Measurements from ENCODE around the gene EPN2.

The EPN2 gene

GRCh38 chr17:19242926-19243325 lies 5.8 kb downstream of the EPN2 start:
- no peak overlapping the region for H3K4me3 ChIP-seq (ENCODE audit: low read length in 2 of 2)
- H3K27ac ChIP-seq (ENCODE audit: low read length): no peak overlapping the region
- no peaks in the 10 kb centered on the region for H3K9me3 ChIP-seq (ENCODE audit: control insufficient read depth in 2 of 2, low read length in 2 of 2)
- no peak overlapping the region for H3K9ac ChIP-seq (ENCODE audit: low read length in 2 of 2)
- no peaks in the 10 kb centered on the region for H3K36me3 ChIP-seq (ENCODE audit: control insufficient read depth in 2 of 2, insufficient read depth in 2 of 2, low read length in 2 of 2)
- H3K4me1 ChIP-seq (ENCODE audit: control insufficient read depth, insufficient read depth, low read length): peaks cover 44% of the 10 kb centered on the region
- no peaks in the 10 kb centered on the region for H3K27me3 ChIP-seq (ENCODE audit: control insufficient read depth in 1 of 2, insufficient read depth in 2 of 2, low read length in 2 of 2)

GRCh38 chr17:19243838-19244237 lies 6.7 kb downstream of the EPN2 start:
- no peaks in the 10 kb centered on the region for H3K36me3 ChIP-seq (ENCODE audit: control insufficient read depth in 2 of 2, insufficient read depth in 2 of 2, low read length in 2 of 2)
- no peaks in the 10 kb centered on the region for H3K9me3 ChIP-seq (ENCODE audit: control insufficient read depth in 2 of 2, low read length in 2 of 2)
- no peak overlapping the region for H3K9ac ChIP-seq (ENCODE audit: low read length in 2 of 2)
- peaks cover 47% of the 10 kb centered on the region for H3K4me1 ChIP-seq (ENCODE audit: control insufficient read depth, insufficient read depth, low read length)
- no peak overlapping the region for H3K4me3 ChIP-seq (ENCODE audit: low read length in 2 of 2)
- no peak overlapping the region for H3K27ac ChIP-seq (ENCODE audit: low read length)
- no peaks in the 10 kb centered on the region for H3K27me3 ChIP-seq (ENCODE audit: control insufficient read depth in 1 of 2, insufficient read depth in 2 of 2, low read length in 2 of 2)

GRCh38 chr17:19244357-19244756 lies 7.2 kb downstream of the EPN2 start:
- no peaks in the 10 kb centered on the region for H3K27me3 ChIP-seq (ENCODE audit: control insufficient read depth in 1 of 2, insufficient read depth in 2 of 2, low read length in 2 of 2)
- no peaks in the 10 kb centered on the region for H3K36me3 ChIP-seq (ENCODE audit: control insufficient read depth in 2 of 2, insufficient read depth in 2 of 2, low read length in 2 of 2)
- H3K9ac ChIP-seq (ENCODE audit: low read length in 2 of 2): no peak overlapping the region
- H3K27ac ChIP-seq (ENCODE audit: low read length): no peak overlapping the region
- no peak overlapping the region for H3K4me3 ChIP-seq (ENCODE audit: low read length in 2 of 2)
- H3K4me1 ChIP-seq (ENCODE audit: control insufficient read depth, insufficient read depth, low read length): peaks cover 49% of the 10 kb centered on the region
- no peaks in the 10 kb centered on the region for H3K9me3 ChIP-seq (ENCODE audit: control insufficient read depth in 2 of 2, low read length in 2 of 2)

GRCh38 chr17:19244781-19245180 lies 7.6 kb downstream of the EPN2 start:
- H3K4me1 ChIP-seq (ENCODE audit: control insufficient read depth, insufficient read depth, low read length): peaks cover 49% of the 10 kb centered on the region
- H3K9ac ChIP-seq (ENCODE audit: low read length in 2 of 2): no peak overlapping the region
- no peaks in the 10 kb centered on the region for H3K36me3 ChIP-seq (ENCODE audit: control insufficient read depth in 2 of 2, insufficient read depth in 2 of 2, low read length in 2 of 2)
- no peak overlapping the region for H3K27ac ChIP-seq (ENCODE audit: low read length)
- H3K4me3 ChIP-seq (ENCODE audit: low read length in 2 of 2): no peak overlapping the region
- H3K27me3 ChIP-seq (ENCODE audit: control insufficient read depth in 1 of 2, insufficient read depth in 2 of 2, low read length in 2 of 2): no peaks in the 10 kb centered on the region
- H3K9me3 ChIP-seq (ENCODE audit: control insufficient read depth in 2 of 2, low read length in 2 of 2): no peaks in the 10 kb centered on the region

- Histone ChIP-seq H3K9me3 (ENCODE audit: control insufficient read depth in 2 of 2, low read length in 2 of 2) (no peaks in the 10 kb centered on the region), H3K27me3 (ENCODE audit: control insufficient read depth in 1 of 2, insufficient read depth in 2 of 2, low read length in 2 of 2) (no peaks in the 10 kb centered on the region), H3K4me1 (ENCODE audit: control insufficient read depth, insufficient read depth, low read length) (peaks cover 55% of the 10 kb centered on the region), H3K9ac (ENCODE audit: low read length in 2 of 2) (no peak overlapping the region), H3K36me3 (ENCODE audit: control insufficient read depth in 2 of 2, insufficient read depth in 2 of 2, low read length in 2 of 2) (no peaks in the 10 kb centered on the region), H3K4me3 (ENCODE audit: low read length in 2 of 2) (no peak overlapping the region), H3K27ac (ENCODE audit: low read length) (peak overlapping the region; percentile 62)
Measured at GRCh38 chr17:19247473-19247872, 10.3 kb downstream of the EPN2 start.

GRCh38 chr17:19248151-19248927 lies 11.2 kb downstream of the EPN2 start:
- H3K4me3 ChIP-seq (ENCODE audit: low read length in 2 of 2): no peak overlapping the region
- H3K4me1 ChIP-seq (ENCODE audit: control insufficient read depth, insufficient read depth, low read length): peaks cover 55% of the 10 kb centered on the region
- peak overlapping the region; percentile 62 for H3K27ac ChIP-seq (ENCODE audit: low read length)
- H3K9me3 ChIP-seq (ENCODE audit: control insufficient read depth in 2 of 2, low read length in 2 of 2): no peaks in the 10 kb centered on the region
- H3K27me3 ChIP-seq (ENCODE audit: control insufficient read depth in 1 of 2, insufficient read depth in 2 of 2, low read length in 2 of 2): no peaks in the 10 kb centered on the region
- H3K36me3 ChIP-seq (ENCODE audit: control insufficient read depth in 2 of 2, insufficient read depth in 2 of 2, low read length in 2 of 2): no peaks in the 10 kb centered on the region
- peak overlapping the region in 1 of 2 donors; percentile 21 for H3K9ac ChIP-seq (ENCODE audit: low read length in 2 of 2)

- Histone ChIP-seq H3K9me3 (ENCODE audit: control insufficient read depth in 2 of 2, low read length in 2 of 2) (no peaks in the 10 kb centered on the region), H3K4me3 (ENCODE audit: low read length in 2 of 2) (peak overlapping the region in 1 of 2 donors; percentile 35), H3K36me3 (ENCODE audit: control insufficient read depth in 2 of 2, insufficient read depth in 2 of 2, low read length in 2 of 2) (no peaks in the 10 kb centered on the region), H3K27me3 (ENCODE audit: control insufficient read depth in 1 of 2, insufficient read depth in 2 of 2, low read length in 2 of 2) (no peaks in the 10 kb centered on the region), H3K4me1 (ENCODE audit: control insufficient read depth, insufficient read depth, low read length) (peaks cover 50% of the 10 kb centered on the region), H3K27ac (ENCODE audit: low read length) (peak overlapping the region; percentile 53), H3K9ac (ENCODE audit: low read length in 2 of 2) (peak overlapping the region in 1 of 2 donors; percentile 21)
Measured at GRCh38 chr17:19248928-19249574, 11.9 kb downstream of the EPN2 start.

GRCh38 chr17:19249681-19250080 lies 12.5 kb downstream of the EPN2 start:
- no peak overlapping the region for H3K9ac ChIP-seq (ENCODE audit: low read length in 2 of 2)
- H3K4me1 ChIP-seq (ENCODE audit: control insufficient read depth, insufficient read depth, low read length): peaks cover 47% of the 10 kb centered on the region
- H3K4me3 ChIP-seq (ENCODE audit: low read length in 2 of 2): peak overlapping the region in 1 of 2 donors; percentile 35

GRCh38 chr17:19250421-19251173 lies 13.4 kb downstream of the EPN2 start:
- Histone ChIP-seq H3K27ac (ENCODE audit: low read length) (peak overlapping the region; percentile 53), H3K27me3 (ENCODE audit: control insufficient read depth in 1 of 2, insufficient read depth in 2 of 2, low read length in 2 of 2) (no peaks in the 10 kb centered on the region), H3K9me3 (ENCODE audit: control insufficient read depth in 2 of 2, low read length in 2 of 2) (no peaks in the 10 kb centered on the region), H3K36me3 (ENCODE audit: control insufficient read depth in 2 of 2, insufficient read depth in 2 of 2, low read length in 2 of 2) (no peaks in the 10 kb centered on the region), H3K4me1 (ENCODE audit: control insufficient read depth, insufficient read depth, low read length) (peaks cover 46% of the 10 kb centered on the region), H3K4me3 (ENCODE audit: low read length in 2 of 2) (peak overlapping the region; percentile 1 to 57), H3K9ac (ENCODE audit: low read length in 2 of 2) (peak overlapping the region in 1 of 2 donors; percentile 4)

More at GRCh38 chr17:19249681-19250080, 12.5 kb downstream of the EPN2 start:
- no peaks in the 10 kb centered on the region for H3K27me3 ChIP-seq (ENCODE audit: control insufficient read depth in 1 of 2, insufficient read depth in 2 of 2, low read length in 2 of 2)
- H3K27ac ChIP-seq (ENCODE audit: low read length): peak overlapping the region; percentile 53
- H3K9me3 ChIP-seq (ENCODE audit: control insufficient read depth in 2 of 2, low read length in 2 of 2): no peaks in the 10 kb centered on the region
- no peaks in the 10 kb centered on the region for H3K36me3 ChIP-seq (ENCODE audit: control insufficient read depth in 2 of 2, insufficient read depth in 2 of 2, low read length in 2 of 2)

- Histone ChIP-seq H3K27ac (ENCODE audit: low read length) (no peak overlapping the region), H3K36me3 (ENCODE audit: control insufficient read depth in 2 of 2, insufficient read depth in 2 of 2, low read length in 2 of 2) (no peaks in the 10 kb centered on the region), H3K27me3 (ENCODE audit: control insufficient read depth in 1 of 2, insufficient read depth in 2 of 2, low read length in 2 of 2) (no peaks in the 10 kb centered on the region), H3K9me3 (ENCODE audit: control insufficient read depth in 2 of 2, low read length in 2 of 2) (no peaks in the 10 kb centered on the region), H3K4me3 (ENCODE audit: low read length in 2 of 2) (no peak overlapping the region), H3K4me1 (ENCODE audit: control insufficient read depth, insufficient read depth, low read length) (peaks cover 37% of the 10 kb centered on the region), H3K9ac (ENCODE audit: low read length in 2 of 2) (no peak overlapping the region)
Measured at GRCh38 chr17:19253112-19253511, 15.9 kb downstream of the EPN2 start.

All from stomach smooth muscle (tissue), 2 donors.